HG02610 (cell line): ENCODE data around the gene HCN3.
"Not testable (repeated sequence)": the region's sequence is repeated elsewhere in the genome, so short reads cannot be mapped to it uniquely, and the experiment has no call there.

Experiments used
- ATAC-seq: cut with Tn5 transposase; IDR thresholded peaks from one replicate; pipeline ENCODE4 v1.9.1; 2021; ENCODE audit warnings: mild to moderate bottlenecking, moderate library complexity; ENCODE audit not compliant: unreplicated experiment

Gene HCN3

GRCh38 chr1:155328856-155329255 is 51.6 kb downstream of the HCN3 start:
- not testable (repeated sequence) for ATAC-seq

DNA sequence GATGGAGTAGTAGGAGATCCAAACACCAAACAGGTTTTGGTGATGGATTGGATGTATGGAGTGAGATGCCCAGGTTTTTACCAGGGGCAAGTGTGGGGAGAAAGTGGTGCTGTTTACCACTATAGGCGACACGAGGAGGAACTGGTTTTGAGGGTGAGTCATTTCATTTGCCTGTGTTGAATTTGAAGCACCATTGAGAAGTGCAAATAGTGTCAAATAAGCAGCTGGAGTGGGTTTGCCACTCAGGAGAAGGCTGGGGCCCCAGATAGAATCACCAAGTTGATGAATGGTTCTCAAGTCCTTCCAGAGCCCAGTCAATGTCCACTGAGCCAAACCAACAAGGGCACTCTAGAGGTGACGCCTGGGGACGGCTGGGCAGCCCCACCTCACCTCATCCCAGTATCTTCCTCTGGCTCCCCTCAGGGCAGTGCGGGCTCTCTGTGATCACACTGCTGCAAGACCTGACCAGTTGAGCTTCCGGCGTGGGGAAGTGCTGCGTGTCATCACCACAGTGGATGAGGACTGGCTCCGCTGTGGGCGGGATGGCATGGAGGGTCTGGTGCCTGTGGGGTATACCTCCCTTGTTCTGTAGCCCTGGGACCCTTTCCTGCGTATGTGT is 52.8 kb downstream of the HCN3 start:
- ATAC-seq: no peak

- no peak for ATAC-seq
Measured at GRCh38 chr1:155334962-155335361, 57.7 kb downstream of the HCN3 start.
